Hippocampal formation (tissue), 2 donors: ENCODE measurements around the gene GGPS1.
A peak's percentile ranks its signal among the peaks of the same experiment; 100 is the strongest.
"Not testable (repeated sequence)": the region's sequence is repeated elsewhere in the genome, so short reads cannot be mapped to it uniquely, and the experiment has no call there.

Experiments used
- DNase-seq, 2 donors: peaks; one replicate each; lab custom pipeline; 2025; lab: John Stamatoyannopoulos, UW

GGPS1 gene

GRCh38 chr1:235339746-235340145 lies 11.4 kb downstream of the GGPS1 start:
- no peak for DNase-seq

GRCh38 chr1:235341334-235341733 lies 13.0 kb downstream of the GGPS1 start:
- no peak for DNase-seq

- no peak for DNase-seq
Measured at GRCh38 chr1:235342039-235342438, 13.7 kb downstream of the GGPS1 start.

GRCh38 chr1:235342471-235342870 lies 14.1 kb downstream of the GGPS1 start:
- DNase-seq = no peak

GRCh38 chr1:235343726-235344125 lies 15.4 kb downstream of the GGPS1 start:
- no peak for DNase-seq

GRCh38 chr1:235351441-235351840 lies 23.1 kb downstream of the GGPS1 start:
- no peak for DNase-seq

- DNase-seq = no peak
Measured at GRCh38 chr1:235351898-235352297, 23.5 kb downstream of the GGPS1 start.

GRCh38 chr1:235357485-235358373 lies 29.4 kb downstream of the GGPS1 start:
- DNase-seq = no peak

GRCh38 chr1:235358899-235359298 lies 30.5 kb downstream of the GGPS1 start:
- no peak for DNase-seq

- not testable (repeated sequence) for DNase-seq
Measured at GRCh38 chr1:235364189-235364588, 35.8 kb downstream of the GGPS1 start.

- DNase-seq = no peak
Measured at GRCh38 chr1:235366286-235366685, 37.9 kb downstream of the GGPS1 start.

GRCh38 chr1:235367000-235367908 lies 38.9 kb downstream of the GGPS1 start, which contains the start of gene TBCE:
TSS of gene TBCE (plus strand) at chr1:235367427. CDS start at chr1:235380050, 12,623 bp downstream.
- DNase-seq = peak; percentile 89 to 96

- DNase-seq = no peak
Measured at GRCh38 chr1:235368428-235368827, 40.1 kb downstream of the GGPS1 start.

- DNase-seq = no peak
Measured at GRCh38 chr1:235369802-235370201, 41.4 kb downstream of the GGPS1 start.

- no peak for DNase-seq
Measured at GRCh38 chr1:235375919-235376605, 47.7 kb downstream of the GGPS1 start.

- DNase-seq = not testable (repeated sequence)
Measured at GRCh38 chr1:235378134-235378735, 49.9 kb downstream of the GGPS1 start.

GRCh38 chr1:235381955-235382739 lies 53.8 kb downstream of the GGPS1 start:
- DNase-seq = not testable (repeated sequence)

GRCh38 chr1:235385633-235386032 lies 57.3 kb downstream of the GGPS1 start:
- not testable (repeated sequence) for DNase-seq

- DNase-seq = no peak
Measured at GRCh38 chr1:235391874-235392273, 63.5 kb downstream of the GGPS1 start.
